A673 (cell line): Measurements from ENCODE around the gene ABHD6. TPM values are rescaled to one million over a fixed set of nuclear protein-coding genes. Genes with fewer than 3 reads are reported as not detected.

Experiments used
- BruUV-seq: library from RNA; stranded (reverse); fragments of 400-500 nt; replicated peaks from 2 replicates; lab custom pipeline; 2021; lab: Mats Ljungman, UMichigan
- CTCF ChIA-PET: fragments of 300-600 bp; sonication (Branson Sonifier 250); formaldehyde crosslinking; loops from one replicate; lab custom pipeline; 2022; ENCODE audit warnings: antibody characterized with exemption; lab: Charles Lee
- POLR2A ChIA-PET: fragments of 300-600 bp; sonication (Branson Sonifier 250); formaldehyde crosslinking; loops from one replicate; lab custom pipeline; 2022; ENCODE audit warnings: antibody characterized with exemption; ENCODE audit not compliant: low non-redundant PET; lab: Charles Lee
- DNase-seq: peaks from one replicate; pipeline ENCODE4 v3.0.0-alpha.2; 2015; ENCODE audit warnings: low spot score
- H3K27ac ChIP-seq: fragments of 200-600 bp; sonication (generic); 2 replicates; pipeline ENCODE4 v1.5.1; 2016; ENCODE audit warnings: mixed run types, low read depth, mild to moderate bottlenecking, mixed read lengths, antibody characterized with exemption, low read length; ENCODE audit not compliant: poor library complexity, severe bottlenecking
- H3K27me3 ChIP-seq: fragments of 200-600 bp; sonication (generic); replicated peaks from 2 replicates; pipeline ENCODE4 v1.6.1; 2017; ENCODE audit warnings: mixed run types, low read depth, mild to moderate bottlenecking, mixed read lengths, antibody characterized with exemption, low read length; ENCODE audit not compliant: insufficient read depth, poor library complexity
- H3K36me3 ChIP-seq: fragments of 200-600 bp; sonication (generic); 2 replicates; pipeline ENCODE4 v1.6.1; 2016; ENCODE audit warnings: mixed run types, mild to moderate bottlenecking, mixed read lengths, antibody characterized with exemption, low read length; ENCODE audit not compliant: insufficient read depth, poor library complexity, severe bottlenecking
- H3K4me1 ChIP-seq: fragments of 200-600 bp; sonication (generic); 2 replicates; pipeline ENCODE4 v1.6.1; 2017; ENCODE audit warnings: mixed run types, mild to moderate bottlenecking, mixed read lengths, antibody characterized with exemption, low read length; ENCODE audit not compliant: insufficient read depth, poor library complexity, severe bottlenecking
- H3K4me3 ChIP-seq: fragments of 200-600 bp; sonication (generic); 2 replicates; pipeline ENCODE4 v1.5.1; 2016; ENCODE audit warnings: low read depth, mixed run types, mild to moderate bottlenecking, mixed read lengths, low read length; ENCODE audit not compliant: poor library complexity, severe bottlenecking
- H3K9me3 ChIP-seq: fragments of 200-600 bp; sonication (generic); 2 replicates; pipeline ENCODE4 v1.6.1; 2016; ENCODE audit warnings: mixed run types, low read depth, mild to moderate bottlenecking, mixed read lengths, antibody characterized with exemption, low read length; ENCODE audit not compliant: poor library complexity, severe bottlenecking
- CTCF ChIP-seq: fragments of 300-800, 200-600 bp; sonication (generic); conservative IDR thresholded peaks from 2 replicates; pipeline ENCODE4 v1.5.1; 2017; ENCODE audit warnings: low read depth, mild to moderate bottlenecking, antibody characterized with exemption, low read length, moderate library complexity, mixed read lengths
- EZH2 ChIP-seq: fragments of 200-600 bp; sonication (generic); IDR thresholded peaks from 2 replicates; pipeline ENCODE4 v1.6.1; 2017; ENCODE audit warnings: borderline replicate concordance, low read depth, mild to moderate bottlenecking, mixed read lengths, antibody characterized with exemption, low read length; ENCODE audit not compliant: poor library complexity, severe bottlenecking
- intact Hi-C: fragments of 100-400 bp; cut with micrococcal nuclease; formaldehyde crosslinking; loops from one replicate; pipeline ENCODE4 v1.10.0; 2022; ENCODE audit not compliant: unreplicated experiment
- total RNA-seq: library from RNA; stranded (reverse); gene quantifications from 2 replicates; pipeline ENCODE4 v1.2.3, GENCODE V29; 2021

ABHD6 gene
- total RNA-seq, 1 experiment from 2014 or later: 155 TPM

GRCh38 chr3:58250093-58250707 is 12.6 kb downstream of the ABHD6 start:
- Histone ChIP-seq H3K36me3 (peaks cover 46% of the 10 kb centered on the region), H3K27ac (peak overlapping the region; percentile 90), H3K4me3 (peak overlapping the region; percentile 27), H3K27me3 (no peaks in the 10 kb centered on the region), H3K9me3 (no peaks in the 10 kb centered on the region), H3K4me1 (peaks cover 65% of the 10 kb centered on the region)
- TF ChIP-seq CTCF: no peak
- TF ChIP-seq EZH2: no peak
- ChIA-PET CTCF (no interaction called here), POLR2A (no interaction called here)
- intact Hi-C loops: no loop called here
- no peak for DNase-seq
- no TSS peak for BruUV-seq

DNA sequence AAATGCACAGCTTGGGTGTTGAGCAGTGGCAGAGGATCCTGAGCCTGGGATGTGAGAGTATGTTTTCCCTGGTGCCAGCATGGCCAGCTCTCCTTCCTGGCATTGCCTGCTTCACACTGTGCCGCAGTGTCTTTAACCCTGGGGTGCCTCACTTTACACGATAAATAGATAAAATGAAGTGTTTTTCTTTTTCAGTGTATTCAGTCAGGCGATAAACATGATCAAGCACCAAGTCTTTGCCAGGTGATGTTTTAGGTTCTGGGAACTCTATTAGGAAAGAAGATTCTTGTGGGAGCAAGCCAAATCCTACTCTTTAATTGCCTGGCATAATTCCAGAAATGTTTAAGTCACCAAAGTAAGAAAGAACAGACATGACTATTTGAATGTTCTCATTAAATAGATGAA is 14.0 kb downstream of the ABHD6 start:
- CTCF ChIA-PET: no interaction called here
- intact Hi-C loops: no loop called here
- H3K4me1 ChIP-seq: peaks cover 57% of the 10 kb centered on the region
- peak overlapping the region; percentile 90 for H3K27ac ChIP-seq
- H3K4me3 ChIP-seq: no peak overlapping the region
- peaks cover 59% of the 10 kb centered on the region for H3K36me3 ChIP-seq
- TF ChIP-seq EZH2 (no peak), CTCF (no peak)
- no peaks in the 10 kb centered on the region for H3K27me3 ChIP-seq
- POLR2A ChIA-PET: no interaction called here
- TSS peak; percentile 1 for BruUV-seq
- H3K9me3 ChIP-seq: no peaks in the 10 kb centered on the region
- peak; percentile 87 for DNase-seq

- Histone ChIP-seq H3K4me3 (no peak overlapping the region), H3K27me3 (no peaks in the 10 kb centered on the region), H3K27ac (peak overlapping the region; percentile 90), H3K36me3 (peaks cover 75% of the 10 kb centered on the region), H3K4me1 (peaks cover 69% of the 10 kb centered on the region), H3K9me3 (no peaks in the 10 kb centered on the region)
- no TSS peak for BruUV-seq
- TF ChIP-seq EZH2 (no peak), CTCF (no peak)
- ChIA-PET CTCF (no interaction called here), POLR2A (no interaction called here)
- DNase-seq: no peak
- intact Hi-C loops: no loop called here
Observed at GRCh38 chr3:58254144-58254543, 16.6 kb downstream of the ABHD6 start.
